Hair follicle dermal papilla cell (primary cell): ENCODE measurements around the gene OR8B12. TPM values are rescaled to one million over a fixed set of nuclear protein-coding genes. Genes with fewer than 3 reads are reported as not detected.

Experiments used
- small RNA-seq: library from RNA; depleted of rRNA; stranded (forward); fragments of <200 nt; gene quantifications from one replicate; pipeline ENCODE3, GENCODE V24; 2012
- total RNA-seq: library from RNA; depleted of rRNA; stranded (reverse); fragments of >200 nt; gene quantifications from 2 replicates; pipeline ENCODE4 v1.2.3, GENCODE V29; 2012

The OR8B12 gene
- total RNA-seq: not detected in 2 replicates

GRCh38 chr11:124543554-124543953 lies at the start of gene OR8B12:
Gene OR8B12 (minus strand): TSS chr11:124543654. CDS start chr11:124543654, 0 bp downstream.

GRCh38 chr11:124569697-124570096 lies 26.2 kb upstream of the OR8B12 start, which contains the start of gene OR8A1:
Gene OR8A1 (plus strand): TSS chr11:124569997. CDS start chr11:124570120, 123 bp downstream.

Small RNA genes lying within 50 kb of the gene (small RNA-seq; reads per million reads assigned to genes)
- not detected for gene OR8A3P

Other genes with a start within 250 kb of the OR8B12 start
- gene OR8D1, start 229.7 kb downstream of the OR8B12 start, total RNA-seq: not detected in 2 replicates
- gene OR8D2, start 223.5 kb downstream of the OR8B12 start, total RNA-seq: not detected in 2 replicates
- gene OR8B2, start 159.2 kb downstream of the OR8B12 start, total RNA-seq: not detected in 2 replicates
- gene OR8B3, start 144.6 kb downstream of the OR8B12 start, total RNA-seq: not detected in 2 replicates
- not detected in 2 replicates for gene OR8B4, start 118.8 kb downstream of the OR8B12 start, total RNA-seq
- not detected in 2 replicates for gene OR8B8, start 98.0 kb downstream of the OR8B12 start, total RNA-seq
- gene OR8A1, start 26.3 kb upstream of the OR8B12 start, total RNA-seq: under 0.01 TPM in 1 of 2 replicates, not detected in the other
- not detected in 2 replicates for gene PANX3, start 67.8 kb upstream of the OR8B12 start, total RNA-seq
- gene TBRG1, start 79.2 kb upstream of the OR8B12 start, total RNA-seq: 38.3 and 40.9 TPM in 2 replicates
- gene SIAE, start 130.1 kb upstream of the OR8B12 start, total RNA-seq: 10.1 and 11.5 TPM in 2 replicates
- 4.4 and 5.2 TPM in 2 replicates for gene SPA17, start 130.2 kb upstream of the OR8B12 start, total RNA-seq
- gene NRGN, start 196.3 kb upstream of the OR8B12 start, total RNA-seq: not detected in 2 replicates
- not detected in 2 replicates for gene VSIG2, start 208.6 kb upstream of the OR8B12 start, total RNA-seq
- 0.61 TPM in 1 of 2 replicates, not detected in the other for gene ESAM, start 218.6 kb upstream of the OR8B12 start, total RNA-seq